Stomach (tissue), 4 donors: ENCODE data around the gene FAXDC2.
A peak's percentile ranks its signal among the peaks of the same experiment; 100 is the strongest.

Experiments used
- CTCF ChIP-seq, 7 experiments: fragments of 450-650 bp in 4 of 7; fragments of 200-600 bp in 3 of 7; sonication (generic) in 3 of 7; IDR thresholded peaks; one replicate each; pipeline ENCODE4 v1.5.1; 2016 to 2019; ENCODE audit warnings: antibody characterized with exemption in 7 of 7, control low read depth in 2 of 7, mild to moderate bottlenecking in 1 of 7
- POLR2A ChIP-seq, 4 donors: fragments of 450-650 bp; IDR thresholded peaks; one replicate each; pipeline ENCODE4 v1.6.1; 2016; ENCODE audit warnings: antibody characterized with exemption in 4 of 4, control low read depth in 2 of 4, mild to moderate bottlenecking in 1 of 4, moderate library complexity in 1 of 4
- POLR2AphosphoS5 ChIP-seq, 3 donors: sonication (generic); formaldehyde crosslinking; IDR thresholded peaks; one replicate each; pipeline ENCODE4 v1.6.1; 2016; ENCODE audit warnings: antibody characterized with exemption in 3 of 3

- TF ChIP-seq CTCF (IDR thresholded peaks at IDR 0.05) (no peak), POLR2A (IDR thresholded peaks at IDR 0.05) (no peak), POLR2AphosphoS5 (IDR thresholded peaks at IDR 0.05) (peak in 1 of 3 donors; percentile 19)
These were observed 8.8 kb upstream of the FAXDC2 start for GRCh38 chr5:154858972-154859871.
